Upper lobe of left lung (tissue), 4 donors: ENCODE data around the gene MMD2.

Experiments used
- CTCF ChIP-seq, 6 experiments: fragments of 450-650 bp in 4 of 6; fragments of 200-600 bp in 2 of 6; sonication (generic) in 2 of 6; IDR thresholded peaks; one replicate each; pipeline ENCODE4 v1.5.1; 2016 to 2019; ENCODE audit warnings: antibody characterized with exemption in 6 of 6
- POLR2A ChIP-seq, 4 donors: fragments of 450-650 bp; IDR thresholded peaks; one replicate each; pipeline ENCODE4 v1.5.1; 2016 to 2017; ENCODE audit warnings: antibody characterized with exemption in 4 of 4, mild to moderate bottlenecking in 2 of 4

GRCh38 chr7:4861227-4861626 is 97.8 kb downstream of the MMD2 start:
- TF ChIP-seq CTCF (IDR thresholded peaks at IDR 0.05) (no peak), POLR2A (IDR thresholded peaks at IDR 0.05) (no peak)
